GM23338 (cell line): Measurements from ENCODE around the gene ZBTB5.

ENCODE experiments used
- EZH2phosphoT487 ChIP-seq: fragments of 200-600 bp; sonication (generic); IDR thresholded peaks from one replicate; pipeline ENCODE4 v1.8.1; 2018; ENCODE audit warnings: antibody characterized with exemption; ENCODE audit not compliant: unreplicated experiment
- POLR2AphosphoS5 ChIP-seq: IDR thresholded peaks from 2 replicates; pipeline ENCODE4 v1.6.1; 2016; ENCODE audit warnings: antibody characterized with exemption, low read depth
- TF ChIP-seq, protein P1 (sequence below), 2 experiments: fragments of 200-600 bp in 1 of 2; sonication (generic) in 1 of 2; conservative IDR thresholded peaks; 2 replicates each; pipeline versions ENCODE4 v1.5.1 to v1.6.1; 2016 to 2017; ENCODE audit warnings: antibody characterized with exemption in 2 of 2, low read depth in 2 of 2, mild to moderate bottlenecking in 2 of 2, moderate library complexity in 1 of 2

DNA sequence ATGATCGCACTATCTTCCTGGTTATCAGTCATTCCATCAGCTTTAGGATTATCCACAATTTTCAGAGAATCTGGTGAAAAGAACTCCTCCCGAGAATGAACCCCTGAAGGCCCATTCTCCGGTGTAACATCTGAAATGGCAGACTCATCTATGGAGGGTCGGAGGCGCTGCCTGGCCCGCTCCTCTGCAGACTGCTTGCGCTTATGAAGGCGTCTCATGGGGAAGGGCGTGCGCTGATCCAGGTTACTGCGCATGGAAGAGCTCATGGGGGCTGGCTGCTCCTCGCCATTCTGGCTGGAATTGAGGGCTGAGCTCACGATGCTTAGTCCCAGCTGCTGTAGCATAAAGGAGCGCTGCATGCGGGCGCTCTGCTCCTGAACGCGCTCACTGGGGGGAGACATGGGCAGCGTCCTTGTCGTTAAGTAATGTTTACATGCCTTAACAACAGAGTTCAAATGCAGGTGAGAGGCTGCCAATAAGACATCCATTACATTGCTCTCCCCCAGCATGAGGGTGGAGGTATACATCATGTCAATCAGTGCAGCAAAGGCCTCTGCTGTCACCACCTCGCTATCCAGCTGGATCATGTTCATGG lies 23.4 kb downstream of the ZBTB5 start:
- TF ChIP-seq POLR2AphosphoS5 (no peak), EZH2phosphoT487 (no peak)
- TF ChIP-seq, protein P1, sequence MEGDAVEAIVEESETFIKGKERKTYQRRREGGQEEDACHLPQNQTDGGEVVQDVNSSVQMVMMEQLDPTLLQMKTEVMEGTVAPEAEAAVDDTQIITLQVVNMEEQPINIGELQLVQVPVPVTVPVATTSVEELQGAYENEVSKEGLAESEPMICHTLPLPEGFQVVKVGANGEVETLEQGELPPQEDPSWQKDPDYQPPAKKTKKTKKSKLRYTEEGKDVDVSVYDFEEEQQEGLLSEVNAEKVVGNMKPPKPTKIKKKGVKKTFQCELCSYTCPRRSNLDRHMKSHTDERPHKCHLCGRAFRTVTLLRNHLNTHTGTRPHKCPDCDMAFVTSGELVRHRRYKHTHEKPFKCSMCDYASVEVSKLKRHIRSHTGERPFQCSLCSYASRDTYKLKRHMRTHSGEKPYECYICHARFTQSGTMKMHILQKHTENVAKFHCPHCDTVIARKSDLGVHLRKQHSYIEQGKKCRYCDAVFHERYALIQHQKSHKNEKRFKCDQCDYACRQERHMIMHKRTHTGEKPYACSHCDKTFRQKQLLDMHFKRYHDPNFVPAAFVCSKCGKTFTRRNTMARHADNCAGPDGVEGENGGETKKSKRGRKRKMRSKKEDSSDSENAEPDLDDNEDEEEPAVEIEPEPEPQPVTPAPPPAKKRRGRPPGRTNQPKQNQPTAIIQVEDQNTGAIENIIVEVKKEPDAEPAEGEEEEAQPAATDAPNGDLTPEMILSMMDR (conservative IDR thresholded peaks at IDR 0.05; ENCODE audit: low read depth in 2 of 2) = no peak
